Thymus (tissue), 11 donors: Measurements from ENCODE around the gene CEACAM1. TPM values are rescaled to one million over a fixed set of nuclear protein-coding genes. Genes with fewer than 3 reads are reported as not detected.
"Not testable (repeated sequence)": the region's sequence is repeated elsewhere in the genome, so short reads cannot be mapped to it uniquely, and the experiment has no call there.

Source experiments
- DNase-seq, 9 donors: peaks; one replicate each; pipeline ENCODE4 v3.0.0-alpha.2; 2013; ENCODE audit warnings: low spot score in 9 of 9, low read depth in 6 of 9, missing footprints in 1 of 9
- H3K27ac ChIP-seq, 2 donors: one replicate each; pipeline ENCODE4 v1.5.1; 2013; ENCODE audit warnings: control low read depth in 1 of 2, low read depth in 1 of 2, low read length in 1 of 2, mild to moderate bottlenecking in 1 of 2, moderate library complexity in 1 of 2
- H3K27me3 ChIP-seq, 2 donors: one replicate each; pipeline ENCODE4 v1.5.1; 2013; ENCODE audit warnings: low read length in 1 of 2; ENCODE audit not compliant: control insufficient read depth in 2 of 2, insufficient read depth in 1 of 2
- H3K36me3 ChIP-seq, 2 donors: one replicate each; pipeline ENCODE4 v1.5.1; 2013; ENCODE audit warnings: low read length in 1 of 2, mild to moderate bottlenecking in 1 of 2, moderate library complexity in 1 of 2; ENCODE audit not compliant: control insufficient read depth in 2 of 2, insufficient read depth in 2 of 2
- H3K4me1 ChIP-seq, 2 donors: one replicate each; pipeline ENCODE4 v1.5.1; 2013; ENCODE audit warnings: low read length in 2 of 2; ENCODE audit not compliant: control insufficient read depth in 2 of 2, insufficient read depth in 2 of 2
- H3K4me3 ChIP-seq, 2 donors: one replicate each; pipeline ENCODE4 v1.5.1; 2013; ENCODE audit warnings: low read length in 2 of 2, control low read depth in 1 of 2, mild to moderate bottlenecking in 1 of 2
- H3K9me3 ChIP-seq, 2 donors: one replicate each; pipeline ENCODE4 v1.5.1; 2013; ENCODE audit warnings: low read length in 1 of 2, mild to moderate bottlenecking in 1 of 2; ENCODE audit not compliant: control insufficient read depth in 2 of 2, insufficient read depth in 1 of 2
- WGBS: extraction: QIAGEN DNeasy Blood & Tissue Kit; methylation state at CpG from one replicate; pipeline ENCODE4 v1.1.7; 2013; 5-methylcytosine and 5-hydroxymethylcytosine counted together
- polyA plus RNA-seq: library from polyadenylated mRNA; stranded (reverse); fragments of 200-250 nt; gene quantifications from one replicate; pipeline ENCODE4 v1.2.3, GENCODE V29; 2013
- total RNA-seq: library from RNA; stranded (reverse); fragments of 120-200 nt; gene quantifications from one replicate; pipeline ENCODE4 v1.2.4, GENCODE V29; 2013
- donor health status: healthy.

The CEACAM1 gene
- total and polyA plus RNA-seq, 2 donors = 1.3 to 2.0 TPM

DNA sequence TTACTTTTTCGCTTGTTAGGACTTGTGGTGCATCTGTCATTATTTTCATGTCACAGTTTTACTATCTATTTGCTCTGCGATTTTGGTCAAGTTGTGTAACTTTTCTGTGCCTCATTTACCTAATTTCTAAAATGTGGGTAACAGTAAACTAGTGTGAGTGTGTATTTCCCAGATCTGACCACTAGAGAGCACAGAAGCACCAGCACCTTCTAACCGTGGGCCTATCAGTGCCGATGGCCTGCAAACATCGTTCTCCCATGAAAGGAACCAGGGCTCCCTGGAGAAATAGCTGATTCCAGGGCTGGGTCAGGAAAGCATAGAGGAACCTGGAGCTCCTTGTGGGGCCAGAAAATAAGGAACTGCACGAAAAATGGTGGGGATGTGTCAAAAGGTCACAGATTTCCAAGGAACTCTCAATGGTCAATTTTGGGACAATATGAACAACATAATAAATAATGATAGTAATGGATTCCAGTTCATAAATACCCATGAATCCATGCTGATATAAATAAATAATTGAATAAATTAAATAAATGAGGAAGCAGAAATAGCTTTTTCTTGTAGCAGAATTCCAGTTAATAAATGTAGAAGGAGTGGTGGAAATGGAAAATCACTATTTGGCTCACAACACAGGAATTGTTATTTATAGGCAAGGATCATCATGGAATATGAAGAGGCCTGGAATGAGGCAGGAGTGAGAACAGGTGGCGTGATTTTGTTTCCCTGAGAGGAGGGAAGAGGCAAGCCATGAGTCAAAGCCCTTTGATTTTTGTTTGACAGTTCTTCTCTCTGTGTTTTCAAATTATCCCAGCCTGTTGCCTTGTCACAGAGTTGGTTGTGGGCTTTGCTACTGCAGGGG, 35.3 kb upstream of the CEACAM1 start:
- no peak overlapping the region for H3K4me3 ChIP-seq
- H3K36me3 ChIP-seq = no peaks in the 10 kb centered on the region
- no peaks in the 10 kb centered on the region for H3K9me3 ChIP-seq
- peaks cover 2 to 4% of the 10 kb centered on the region in 2 donors for H3K27me3 ChIP-seq
- H3K27ac ChIP-seq = no peak overlapping the region
- peak in 1 of 9 donors; percentile 30 for DNase-seq
- H3K4me1 ChIP-seq = no peaks in the 10 kb centered on the region
- 31% methylated on average over 7 of the region's 7 CpGs for WGBS

DNA sequence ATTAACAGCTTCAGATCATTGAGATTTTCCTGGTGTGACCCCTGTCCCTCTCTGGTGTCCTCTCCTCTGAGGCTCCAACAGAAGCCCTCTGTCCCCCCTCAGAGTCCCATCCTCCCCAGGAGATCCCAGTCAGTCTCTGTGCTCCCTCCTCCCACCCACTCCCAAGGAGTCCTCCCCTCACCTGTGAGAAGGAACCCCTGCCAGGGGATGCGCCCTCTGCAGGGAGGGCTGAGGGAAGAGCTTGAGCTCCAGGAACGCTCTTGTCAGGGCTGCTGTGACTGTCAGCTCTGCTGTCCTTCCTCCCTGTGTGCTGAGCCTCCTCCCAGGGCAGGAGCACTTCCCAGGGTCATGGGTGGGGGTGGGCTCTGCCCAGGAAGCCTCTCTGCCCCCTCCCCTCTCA, 33.2 kb upstream of the CEACAM1 start:
- no peak for DNase-seq
- Histone ChIP-seq H3K36me3 (no peaks in the 10 kb centered on the region), H3K4me3 (no peak overlapping the region), H3K4me1 (no peaks in the 10 kb centered on the region), H3K27ac (no peak overlapping the region), H3K27me3 (peaks cover 0 to 4% of the 10 kb centered on the region in 2 donors), H3K9me3 (no peaks in the 10 kb centered on the region)
- 94% methylated on average over 2 of the region's 2 CpGs for WGBS

DNA sequence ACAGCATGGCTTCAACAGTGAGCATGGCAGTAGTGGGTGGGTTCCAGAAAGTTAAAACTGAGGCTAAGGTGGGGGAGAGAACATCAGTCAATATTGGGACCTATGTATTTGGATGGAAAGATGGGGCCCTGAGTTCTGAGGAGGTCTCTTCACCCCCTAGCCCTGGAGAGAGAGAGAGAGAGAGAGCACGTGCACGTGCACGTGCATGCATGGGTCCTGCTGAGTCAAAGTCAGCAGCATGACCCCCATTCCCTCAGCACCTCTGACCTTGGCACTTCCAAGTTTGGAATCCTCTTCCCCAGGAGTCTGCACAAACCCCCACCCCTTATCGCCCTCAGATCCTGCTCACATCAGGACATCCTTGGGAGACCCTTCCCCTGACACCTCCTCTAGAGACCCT, 32.5 kb upstream of the CEACAM1 start:
- Histone ChIP-seq H3K36me3 (no peaks in the 10 kb centered on the region), H3K27me3 (peaks cover 0 to 5% of the 10 kb centered on the region in 2 donors), H3K27ac (no peak overlapping the region), H3K4me1 (no peaks in the 10 kb centered on the region), H3K9me3 (no peaks in the 10 kb centered on the region), H3K4me3 (no peak overlapping the region)
- no peak for DNase-seq
- WGBS = 93% methylated on average over 4 of the region's 4 CpGs

DNA sequence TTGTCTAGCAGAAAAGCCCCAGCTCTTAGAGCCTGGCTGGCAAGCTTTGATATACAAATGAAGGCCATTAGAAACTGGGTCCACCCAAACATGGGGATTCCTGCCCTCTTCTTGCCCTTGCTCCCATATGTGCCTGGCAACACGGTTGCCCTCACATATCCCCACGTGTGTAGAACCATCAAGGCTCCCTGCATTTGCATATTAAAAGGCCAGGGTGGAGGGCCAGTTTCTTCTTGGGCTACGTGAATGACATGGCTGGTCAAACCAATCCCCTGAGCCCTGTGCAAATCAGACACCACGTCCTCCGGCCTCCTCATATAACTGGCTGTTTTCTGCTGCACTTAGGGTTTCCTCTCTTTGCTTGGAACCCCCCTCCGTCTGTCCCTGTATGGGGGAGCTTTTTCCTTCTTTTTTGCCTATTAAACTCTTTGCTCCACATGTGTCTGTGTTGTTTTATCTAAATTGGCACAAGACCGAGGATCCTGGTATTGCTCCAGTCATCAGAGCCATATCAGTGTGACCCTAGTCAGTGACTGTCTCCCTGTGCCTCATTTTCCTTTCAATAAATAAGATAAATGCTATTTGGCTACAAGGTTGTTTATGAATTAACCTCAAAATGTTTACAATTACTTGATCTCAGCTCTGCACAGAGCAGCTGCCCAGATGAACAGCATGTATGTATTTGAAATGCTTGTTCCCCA, 30.3 kb upstream of the CEACAM1 start:
- no peaks in the 10 kb centered on the region for H3K36me3 ChIP-seq
- 84% methylated on average over 7 of the region's 7 CpGs for WGBS
- H3K4me1 ChIP-seq = no peaks in the 10 kb centered on the region
- no peaks in the 10 kb centered on the region for H3K9me3 ChIP-seq
- H3K4me3 ChIP-seq = no peak overlapping the region
- H3K27me3 ChIP-seq = peaks cover 0 to 12% of the 10 kb centered on the region in 2 donors
- no peak overlapping the region for H3K27ac ChIP-seq
- no peak for DNase-seq

DNA sequence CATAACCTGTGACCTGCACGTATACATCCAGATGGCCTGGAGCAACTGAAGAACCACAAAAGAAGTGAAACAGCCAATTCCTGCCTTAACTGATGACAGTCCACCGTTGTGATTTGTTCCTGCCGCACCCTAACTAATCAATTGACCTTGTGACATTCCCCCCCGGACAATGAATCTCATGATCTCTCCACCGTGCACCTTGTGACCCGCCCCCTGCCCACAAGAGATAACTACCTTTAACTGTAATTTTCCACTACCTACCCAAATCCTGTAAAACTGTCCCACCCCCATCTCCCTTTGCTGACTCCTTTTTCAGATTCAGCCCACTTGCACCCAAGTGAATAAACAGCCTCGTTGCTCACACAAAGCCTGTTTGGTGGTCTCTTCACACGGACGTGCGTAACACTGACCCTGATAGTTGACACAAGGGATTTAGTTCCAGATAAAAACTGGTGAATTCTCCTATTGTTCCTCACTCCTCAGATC, 29.1 kb upstream of the CEACAM1 start:
- not testable (repeated sequence) for H3K9me3 ChIP-seq, H3K4me3 ChIP-seq, H3K4me1 ChIP-seq, H3K36me3 ChIP-seq, H3K27ac ChIP-seq, DNase-seq
- H3K27me3 ChIP-seq = peaks cover 0 to 12% of the 10 kb centered on the region in 2 donors
- WGBS = 93% methylated on average over 10 of the region's 10 CpGs

DNA sequence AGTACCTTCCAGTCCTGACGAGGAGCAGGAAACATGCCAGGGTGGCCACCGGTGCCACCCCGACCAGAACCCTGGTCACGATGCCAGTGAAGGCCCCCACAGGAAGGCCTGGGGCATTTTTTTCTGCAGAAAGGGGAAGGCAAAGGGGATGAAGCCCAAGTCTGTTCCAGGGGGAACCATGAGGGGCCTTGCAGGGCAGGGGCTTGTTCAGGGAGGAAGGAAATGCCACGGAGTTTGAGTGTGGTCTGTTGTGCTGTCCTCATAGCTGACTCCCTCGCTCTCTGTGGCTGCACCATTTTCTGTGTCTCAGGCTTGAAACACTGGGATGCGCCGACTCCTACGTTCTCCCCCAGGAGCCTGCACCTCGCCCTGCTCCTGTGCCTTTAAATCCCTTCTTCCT, 27.5 kb upstream of the CEACAM1 start:
- Histone ChIP-seq H3K4me3 (no peak overlapping the region), H3K27ac (no peak overlapping the region), H3K4me1 (no peaks in the 10 kb centered on the region), H3K36me3 (no peaks in the 10 kb centered on the region), H3K9me3 (no peaks in the 10 kb centered on the region), H3K27me3 (peaks cover 0 to 10% of the 10 kb centered on the region in 2 donors)
- DNase-seq = no peak
- WGBS = 11% methylated on average over 10 of the region's 10 CpGs

DNA sequence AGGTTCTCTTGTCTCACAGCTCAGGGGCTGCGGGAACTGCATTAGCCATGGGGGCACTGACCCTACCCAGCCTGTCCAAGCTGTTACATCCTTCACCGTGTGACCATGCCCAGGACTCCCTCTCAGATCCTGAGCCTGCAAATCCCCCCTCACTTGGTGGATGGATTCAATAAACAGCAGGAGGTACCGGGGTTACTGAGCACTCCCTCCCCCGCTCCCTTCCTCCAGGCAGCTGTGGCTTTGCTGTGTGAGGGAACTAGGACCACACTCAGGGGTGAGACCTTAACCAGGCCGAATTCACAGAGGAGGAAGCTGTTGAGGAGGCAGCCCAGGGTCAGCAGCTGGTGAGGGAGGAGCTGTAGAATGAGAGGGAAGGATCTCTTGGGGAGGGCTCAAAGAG, 27.0 kb upstream of the CEACAM1 start:
- WGBS = 23% methylated on average over 5 of the region's 5 CpGs
- no peak overlapping the region for H3K27ac ChIP-seq
- H3K9me3 ChIP-seq = no peaks in the 10 kb centered on the region

DNA sequence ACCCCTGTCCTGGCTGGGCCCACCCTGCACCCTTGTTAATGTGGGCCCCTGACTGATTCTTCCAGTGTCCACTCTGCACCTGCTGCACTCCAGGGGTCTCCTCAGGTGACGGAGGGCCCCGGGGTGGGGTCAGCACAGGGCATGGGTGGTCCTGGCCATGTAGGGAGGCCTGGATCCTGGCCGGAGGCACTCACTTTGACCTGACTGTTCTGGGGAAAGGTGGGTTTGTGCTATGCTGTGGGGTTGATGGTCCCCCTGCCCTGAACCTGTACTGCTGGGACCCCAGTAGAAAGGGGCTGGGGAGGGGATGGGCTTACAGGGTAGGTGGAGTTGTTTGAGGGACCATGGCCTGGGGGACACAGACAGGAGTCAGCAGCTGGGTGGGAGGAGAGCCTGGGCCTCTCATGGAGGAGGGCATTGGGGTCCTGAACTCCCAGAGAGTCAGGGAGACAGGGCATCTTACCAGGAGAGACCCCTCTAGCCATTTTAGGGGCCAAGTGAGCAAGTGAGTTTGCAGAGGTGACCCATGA, 25.8 kb upstream of the CEACAM1 start:
- 94% methylated on average over 3 of the region's 3 CpGs for WGBS
- Histone ChIP-seq H3K36me3 (no peaks in the 10 kb centered on the region), H3K9me3 (no peaks in the 10 kb centered on the region), H3K4me3 (no peak overlapping the region), H3K4me1 (no peaks in the 10 kb centered on the region), H3K27me3 (peaks cover 0 to 8% of the 10 kb centered on the region in 2 donors), H3K27ac (no peak overlapping the region)
- no peak for DNase-seq

More for the DNA sequence above, 27.0 kb upstream of the CEACAM1 start:
- no peak for DNase-seq
- Histone ChIP-seq H3K4me3 (no peak overlapping the region), H3K36me3 (no peaks in the 10 kb centered on the region), H3K27me3 (peaks cover 0 to 10% of the 10 kb centered on the region in 2 donors), H3K4me1 (no peaks in the 10 kb centered on the region)
